HG03103 (cell line): ENCODE data around the gene GRK5.

Source experiments
- ATAC-seq: cut with Tn5 transposase; IDR thresholded peaks from one replicate; pipeline ENCODE4 v1.9.1; 2021; ENCODE audit warnings: low read depth; ENCODE audit not compliant: unreplicated experiment

Gene GRK5

DNA sequence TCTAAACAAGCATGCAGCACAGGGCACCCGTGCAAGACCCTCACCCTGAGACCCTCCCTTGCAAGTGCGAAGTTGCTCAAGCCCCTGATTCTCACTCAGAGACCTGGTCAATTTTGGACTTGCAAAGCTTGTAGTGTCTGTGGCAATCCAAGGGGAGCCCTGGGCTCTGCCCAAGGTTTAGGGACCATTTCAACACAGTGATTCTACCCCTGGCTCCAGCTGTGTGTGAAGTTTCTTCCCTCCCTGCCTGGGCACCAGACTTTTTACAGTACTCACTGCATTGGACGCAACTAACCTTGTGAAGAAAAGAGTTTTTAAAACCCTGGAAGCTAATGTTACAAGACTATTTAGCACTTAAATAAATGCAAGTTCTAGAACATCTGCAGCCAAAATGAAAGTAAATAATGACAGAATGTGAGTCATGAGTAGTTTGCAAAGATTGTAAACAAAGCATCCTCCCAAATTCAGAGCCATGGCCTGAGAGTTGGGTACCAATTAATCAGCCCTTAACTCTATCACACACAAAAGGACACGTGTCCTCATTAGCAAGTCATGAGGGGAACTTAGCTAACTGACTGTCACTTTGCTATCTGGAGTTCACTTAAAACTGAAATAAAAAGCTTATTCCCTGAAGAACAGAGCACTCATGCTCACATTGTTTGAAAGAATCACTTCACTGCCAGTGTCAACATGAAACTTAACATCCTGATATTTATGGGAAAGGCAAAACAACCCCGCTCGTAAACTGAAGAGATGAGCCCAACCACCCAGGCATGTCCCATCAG lies 287.1 kb downstream of the GRK5 start:
- ATAC-seq: no peak

DNA sequence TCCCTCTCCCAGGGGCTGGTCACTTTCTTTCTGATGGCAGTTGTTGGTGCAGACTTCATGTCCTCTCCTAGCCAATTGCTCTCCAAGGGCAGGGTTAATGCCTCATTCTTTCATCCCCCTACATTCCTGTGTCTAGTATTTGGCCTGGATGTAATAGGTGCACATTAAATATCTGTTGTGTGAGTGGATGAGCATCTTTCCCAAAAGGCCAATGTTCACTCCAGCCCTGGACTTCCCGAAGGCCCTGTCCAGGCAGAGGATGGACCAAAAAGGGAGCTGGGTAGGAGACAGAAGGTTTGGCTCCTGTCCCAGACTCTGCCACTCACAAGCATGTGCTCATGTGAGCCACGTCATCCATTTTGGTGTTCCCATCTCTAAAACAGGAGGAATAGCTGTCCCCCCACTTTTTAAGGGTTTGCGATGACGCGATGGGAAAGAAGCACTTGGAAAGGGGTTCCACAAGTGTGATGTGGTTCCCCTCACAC lies 287.7 kb downstream of the GRK5 start:
- no peak for ATAC-seq

DNA sequence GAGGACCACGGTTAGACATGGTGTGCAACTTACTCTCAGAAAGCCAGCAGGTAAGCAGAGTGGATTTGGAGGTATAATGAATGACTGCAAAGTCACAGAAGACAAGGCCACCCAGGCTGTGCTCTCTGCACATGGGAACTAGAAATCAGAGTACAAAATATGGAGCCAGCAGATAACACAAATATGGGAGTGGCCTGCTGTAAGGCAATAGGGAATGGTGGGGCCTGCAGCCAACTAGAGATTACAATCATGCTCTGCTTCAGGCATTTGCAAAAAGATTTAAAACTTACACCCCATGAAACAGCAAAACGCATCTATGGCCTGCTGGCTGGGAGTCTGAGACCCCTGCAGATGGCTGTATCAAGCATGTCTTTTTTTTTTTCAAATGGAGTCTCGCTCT lies 288.2 kb downstream of the GRK5 start:
- no peak for ATAC-seq

DNA sequence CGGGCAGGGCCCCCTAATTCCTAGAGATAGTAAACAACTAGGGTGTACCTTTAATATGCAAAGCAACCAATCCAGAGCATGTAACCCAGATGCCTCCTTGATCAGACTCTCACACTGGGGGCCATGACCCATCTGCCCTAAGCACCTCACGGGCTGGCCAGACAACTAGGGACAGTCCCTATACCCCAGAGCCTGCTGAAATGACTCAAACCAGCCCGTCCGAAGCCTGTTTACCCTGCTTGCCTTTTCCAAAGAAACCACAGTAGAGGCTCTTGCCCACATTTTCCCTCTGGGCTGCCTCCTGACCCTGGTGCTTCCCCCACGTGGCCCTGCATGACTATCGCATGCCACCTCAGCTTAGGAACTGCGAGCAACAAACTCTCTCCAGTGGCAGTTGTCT lies 288.9 kb downstream of the GRK5 start:
- ATAC-seq: peak; percentile 71

DNA sequence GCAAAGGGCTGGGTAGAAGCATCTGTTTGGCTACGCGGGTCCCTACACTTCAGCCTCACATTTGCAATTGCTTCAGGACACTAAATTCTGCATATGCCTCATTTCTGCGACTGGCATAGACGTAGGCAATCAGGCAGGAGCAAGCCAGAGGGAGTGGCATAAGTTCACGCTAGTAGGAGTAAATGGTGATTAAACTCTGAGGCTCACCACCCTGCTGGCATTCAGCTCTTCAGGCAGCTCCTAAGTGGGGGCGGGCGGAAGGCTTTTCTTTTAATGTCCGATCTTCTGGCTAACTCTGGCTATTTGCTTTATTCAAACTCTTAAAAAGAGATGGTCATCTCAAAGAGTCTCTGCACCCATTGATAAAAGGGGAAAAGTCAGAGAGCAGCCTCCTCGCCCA lies 289.9 kb downstream of the GRK5 start:
- no peak for ATAC-seq

DNA sequence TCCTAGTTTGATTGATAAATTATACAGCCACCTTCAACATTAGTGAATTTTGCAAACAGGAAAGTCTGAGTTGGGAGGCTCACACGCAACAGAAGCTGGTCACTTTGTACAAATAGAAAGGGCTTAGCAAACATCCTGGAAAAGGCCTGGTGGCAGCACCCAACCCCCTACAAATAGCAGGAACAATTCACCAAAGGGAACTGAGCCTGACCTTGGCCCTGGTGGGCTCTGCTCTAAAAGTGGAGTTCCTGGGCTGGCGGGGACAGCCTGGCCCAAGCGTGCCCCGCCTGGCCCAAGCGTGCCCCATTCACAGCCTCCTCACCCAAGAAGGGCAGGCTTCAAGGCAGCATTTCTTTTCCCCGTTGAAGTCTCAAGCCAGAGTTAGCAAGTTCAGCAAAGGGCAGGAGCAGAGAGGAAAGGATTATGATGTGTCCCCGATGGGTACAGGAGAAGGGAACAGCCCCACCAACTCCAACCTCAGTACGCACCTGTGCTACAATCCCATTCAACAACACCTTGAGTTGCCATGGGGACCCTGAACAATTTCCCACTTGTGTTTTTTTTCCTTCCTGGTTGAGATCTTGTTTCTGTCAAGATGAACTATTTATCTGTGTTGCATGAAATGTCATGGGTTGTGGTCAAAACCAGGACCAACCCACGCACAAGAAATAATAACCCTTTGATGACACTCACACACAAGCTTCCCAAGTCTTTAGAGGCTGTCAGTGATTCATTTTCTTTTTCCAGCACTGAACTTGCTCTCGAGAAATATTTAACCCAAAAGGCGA lies 291.7 kb downstream of the GRK5 start:
- ATAC-seq: no peak

DNA sequence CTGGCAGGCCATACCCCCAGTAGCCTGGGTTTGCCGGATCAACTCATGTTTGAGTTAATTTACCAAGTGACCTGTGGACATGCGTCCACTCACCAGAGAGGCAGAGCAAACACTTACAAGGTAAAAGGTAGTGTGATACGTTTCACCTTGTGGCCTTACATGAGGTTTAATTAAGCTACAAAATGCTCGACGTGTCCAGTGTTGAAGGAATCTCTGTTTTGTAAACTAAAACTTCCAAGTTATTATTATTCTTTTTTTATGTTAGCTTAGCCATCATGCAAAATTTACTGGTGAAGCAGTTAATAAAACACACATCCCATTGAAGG lies 292.3 kb downstream of the GRK5 start:
- ATAC-seq: no peak

DNA sequence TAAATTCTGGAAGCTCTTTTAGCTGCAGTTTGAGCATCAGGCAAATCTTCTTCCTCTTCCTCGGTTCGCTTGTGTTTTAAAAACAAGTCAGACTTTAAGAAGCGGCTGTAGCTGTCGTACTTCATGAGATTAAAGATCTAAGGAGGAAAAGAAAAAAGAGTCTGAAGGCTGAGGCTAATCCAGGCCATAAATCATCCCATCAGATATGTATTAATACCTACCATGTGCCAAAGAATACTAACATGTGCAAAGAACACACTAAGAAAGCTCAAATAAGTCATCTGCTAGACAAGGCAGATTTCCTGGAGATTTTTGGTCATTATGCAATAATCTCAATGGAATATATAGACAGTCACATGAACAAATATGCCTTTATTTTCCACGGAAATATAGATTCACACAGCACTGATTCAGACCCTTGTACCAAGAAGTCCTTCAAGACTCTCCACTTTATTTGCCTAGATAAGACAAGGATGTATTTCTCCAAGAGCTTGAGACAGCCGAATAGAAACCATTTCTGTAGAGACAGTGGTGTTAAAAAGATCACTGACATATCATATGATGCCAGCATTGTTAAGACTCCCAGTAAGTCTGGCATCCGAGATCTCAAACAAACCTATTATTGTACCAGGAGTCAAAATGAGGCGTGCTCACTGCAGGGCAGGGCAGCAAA lies 292.9 kb downstream of the GRK5 start:
- no peak for ATAC-seq

DNA sequence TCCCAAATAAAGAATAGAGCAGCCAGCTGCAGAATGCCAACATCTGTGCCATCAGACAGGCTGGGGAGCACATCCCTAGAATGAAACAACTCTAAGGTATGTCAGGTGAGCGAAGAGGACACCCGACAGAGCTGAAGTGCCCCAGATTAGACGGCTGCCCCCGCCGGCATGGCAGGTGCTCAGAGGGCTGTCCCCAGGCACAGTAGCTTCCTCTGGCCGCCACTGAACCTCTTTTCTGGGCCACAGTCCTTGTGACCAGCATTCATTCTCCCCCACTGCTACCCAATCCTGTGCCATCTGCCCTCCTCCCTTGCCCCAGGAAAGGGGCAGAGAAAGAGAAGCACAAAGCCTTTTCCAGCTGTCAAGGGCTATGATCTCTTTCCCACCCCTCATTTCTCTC lies 293.4 kb downstream of the GRK5 start:
- ATAC-seq: no peak

DNA sequence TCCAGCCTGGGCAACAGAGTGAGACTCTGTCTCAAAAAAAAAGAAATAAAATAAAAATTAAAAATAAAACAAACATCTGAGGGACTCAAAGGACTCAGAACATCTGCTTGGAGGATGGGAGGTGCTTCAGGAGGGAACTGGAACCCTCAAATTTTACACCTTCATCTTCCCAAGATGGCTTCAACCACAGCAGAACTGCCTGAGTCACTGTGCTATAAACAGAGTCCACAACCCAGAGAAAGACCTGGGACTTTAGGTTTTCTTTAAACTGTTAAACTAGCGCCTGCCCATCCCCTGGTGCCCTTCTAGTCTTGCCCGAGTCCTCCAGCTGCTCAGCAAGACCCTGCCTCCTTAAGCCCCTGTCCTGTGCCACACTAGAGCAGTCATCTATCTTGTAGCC lies 294.3 kb downstream of the GRK5 start:
- no peak for ATAC-seq

DNA sequence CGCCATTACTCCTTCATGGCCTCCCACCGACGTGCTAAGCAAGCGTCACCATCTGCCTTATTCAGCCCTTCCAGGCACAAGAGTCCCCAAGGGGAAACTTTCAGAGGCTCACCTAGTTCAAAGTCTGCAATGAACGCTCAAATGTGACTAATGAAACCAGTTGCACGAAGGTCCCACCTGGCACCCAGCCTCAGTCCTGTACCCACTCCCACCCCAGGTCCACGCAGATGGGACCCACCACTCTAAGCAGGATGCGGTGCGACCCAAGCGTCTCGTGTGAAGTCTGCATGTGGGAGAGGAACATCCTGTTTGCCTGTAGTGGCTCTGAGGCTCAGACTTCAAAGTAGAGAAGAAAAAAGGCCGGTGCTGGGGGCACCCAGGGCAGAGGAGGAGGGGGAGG lies 294.8 kb downstream of the GRK5 start:
- no peak for ATAC-seq

DNA sequence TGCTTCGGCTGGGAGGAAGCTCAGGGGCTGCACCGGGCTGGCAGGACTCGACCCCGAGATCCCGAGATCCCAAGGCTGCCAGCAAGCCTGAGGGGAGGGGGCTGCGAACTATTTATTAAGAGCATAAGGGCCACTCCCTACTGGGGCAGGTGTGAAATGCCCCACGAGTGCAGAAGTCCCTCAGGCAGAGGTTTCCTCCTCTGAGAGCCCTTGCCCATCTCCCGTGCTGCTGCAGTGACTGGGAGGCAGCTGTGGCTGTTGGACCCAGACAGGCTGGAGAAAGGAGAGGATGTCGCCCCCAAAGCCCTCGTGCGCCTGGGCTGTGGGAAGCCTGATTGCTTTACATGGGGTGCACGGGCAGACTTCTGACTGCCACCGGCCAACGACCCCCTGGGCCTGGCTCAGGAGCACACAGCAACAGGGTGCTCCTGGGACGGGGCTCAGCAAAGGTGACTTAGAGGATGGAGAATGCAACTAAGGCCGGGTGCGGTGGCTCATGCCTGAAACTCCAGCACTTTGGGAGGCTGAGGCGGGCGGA lies 295.3 kb downstream of the GRK5 start:
- ATAC-seq: no peak

DNA sequence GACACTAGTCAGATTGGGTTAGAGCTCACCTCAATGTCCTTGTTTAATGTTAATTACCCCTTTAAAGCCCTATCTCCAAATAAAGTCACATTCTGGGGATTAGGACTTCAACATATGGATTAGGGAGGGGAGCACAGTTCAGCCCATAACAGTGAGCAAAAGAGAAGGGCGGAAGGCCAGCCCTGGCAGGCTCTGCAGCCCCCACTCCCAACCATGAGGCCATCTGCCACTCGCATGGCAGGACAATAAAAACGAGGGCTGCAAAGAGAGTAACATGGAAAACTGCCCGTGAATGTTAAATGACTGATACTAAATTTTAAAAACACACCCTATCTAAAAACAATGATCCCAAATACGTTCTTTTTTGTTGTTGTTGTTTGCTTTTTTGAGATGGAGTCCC lies 296.4 kb downstream of the GRK5 start:
- ATAC-seq: no peak

DNA sequence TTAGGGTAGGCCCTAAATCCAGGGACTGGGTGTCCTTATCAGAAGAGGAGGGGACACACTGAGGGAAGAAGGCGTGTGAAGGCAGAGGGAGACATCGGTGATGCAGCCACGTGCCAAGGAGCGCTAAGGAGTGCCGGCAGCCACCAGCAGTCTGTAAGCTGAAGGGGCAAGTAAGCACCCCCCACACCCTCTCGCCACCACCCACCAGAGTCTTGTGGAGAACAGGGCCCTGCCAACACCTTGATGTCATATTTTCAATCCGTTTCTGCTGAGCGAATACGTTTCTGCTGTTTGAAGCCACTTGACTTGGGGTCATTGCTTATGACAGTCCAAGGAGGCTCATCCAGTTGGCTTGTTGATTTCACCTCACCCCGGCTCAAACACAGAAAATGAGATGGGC lies 297.3 kb downstream of the GRK5 start:
- no peak for ATAC-seq

DNA sequence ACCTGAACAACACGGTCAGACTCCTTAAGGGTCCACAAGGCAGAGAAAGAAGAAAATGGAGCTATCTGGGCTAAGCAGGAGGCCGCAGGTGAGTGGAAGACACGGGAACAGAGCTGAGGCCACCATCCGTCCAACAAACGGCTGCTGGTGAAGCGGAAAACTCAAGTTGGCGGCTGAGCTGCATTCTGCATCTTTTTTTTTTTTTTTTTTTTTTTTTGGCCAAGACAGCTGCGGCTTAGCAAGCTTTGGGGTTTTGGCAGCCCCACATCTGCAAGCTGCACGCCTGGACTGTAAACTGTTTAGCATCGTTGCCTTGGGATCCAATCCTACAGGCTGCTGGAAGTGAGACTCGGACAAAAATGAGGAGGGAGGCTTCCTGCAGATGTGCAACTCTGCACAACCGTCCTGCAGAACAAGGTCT lies 297.8 kb downstream of the GRK5 start:
- no peak for ATAC-seq
